SU-DHL-6 (cell line): ENCODE results near the gene ZNF134.

Experiments used
- H2AFZ ChIP-seq: fragments of 200-600 bp; sonication (generic); 2 replicates; pipeline ENCODE4 v1.6.1; 2014; ENCODE audit warnings: low read depth, mild to moderate bottlenecking, moderate library complexity, mixed read lengths, antibody characterized with exemption, low read length; ENCODE audit not compliant: severe bottlenecking
- H3F3A ChIP-seq: fragments of 200-600 bp; shearing (Covaris generic); 2 replicates; pipeline ENCODE4 v1.6.0; 2016; ENCODE audit warnings: antibody characterized with exemption, mild to moderate bottlenecking; ENCODE audit not compliant: insufficient read depth
- H3K27ac ChIP-seq: fragments of 200-600 bp; sonication (generic); 2 replicates; pipeline ENCODE4 v1.5.1; 2016; ENCODE audit warnings: low read depth, mild to moderate bottlenecking, low read length, moderate library complexity, mixed read lengths
- H3K27me3 ChIP-seq: fragments of 200-600 bp; sonication (generic), shearing (Covaris generic); 2 replicates; pipeline ENCODE4 v1.6.0; 2014; ENCODE audit warnings: mild to moderate bottlenecking, low read length
- H3K36me3 ChIP-seq: fragments of 200-600 bp; sonication (generic); 2 replicates; pipeline ENCODE4 v1.6.1; 2014; ENCODE audit warnings: mild to moderate bottlenecking, low read length, mixed read lengths
- H3K4me2 ChIP-seq: fragments of 300-600, 200-600 bp; shearing (Covaris generic), sonication (generic); 2 replicates; pipeline ENCODE4 v1.6.0; 2014; ENCODE audit warnings: low read length, low read depth, mild to moderate bottlenecking; ENCODE audit not compliant: poor library complexity, severe bottlenecking
- H3K4me3 ChIP-seq: fragments of 200-600 bp; sonication (generic); 2 replicates; pipeline ENCODE4 v1.5.1; 2014; ENCODE audit warnings: antibody characterized with exemption, low read length, mild to moderate bottlenecking, mixed read lengths; ENCODE audit not compliant: insufficient read depth, poor library complexity, severe bottlenecking
- H3K79me2 ChIP-seq: fragments of 200-600 bp; sonication (generic); 2 replicates; pipeline ENCODE4 v1.6.1; 2014; ENCODE audit warnings: mild to moderate bottlenecking, low read length, moderate library complexity; ENCODE audit not compliant: insufficient read depth
- H3K9ac ChIP-seq: fragments of 200-600 bp; sonication (generic); 2 replicates; pipeline ENCODE4 v1.7.0; 2014; ENCODE audit warnings: mild to moderate bottlenecking, low read length
- H3K9me2 ChIP-seq: fragments of 200-600 bp; sonication (generic); replicated peaks from 2 replicates; pipeline ENCODE4 v1.6.1; 2014; ENCODE audit warnings: low read length; ENCODE audit not compliant: insufficient read depth
- H3K9me3 ChIP-seq: fragments of 200-600 bp; sonication (generic); 2 replicates; pipeline ENCODE4 v1.6.1; 2014; ENCODE audit warnings: low read length, mixed read lengths; ENCODE audit not compliant: insufficient read depth
- H4K20me1 ChIP-seq: fragments of 200-600 bp; sonication (generic); 2 replicates; pipeline ENCODE4 v1.6.1; 2014; ENCODE audit warnings: low read depth, mild to moderate bottlenecking, antibody characterized with exemption, low read length, moderate library complexity, mixed read lengths
- EZH2phosphoT487 ChIP-seq: fragments of 200-600 bp; sonication (generic), shearing (Covaris generic); conservative IDR thresholded peaks from 2 replicates; pipeline ENCODE4 v1.6.1; 2018; ENCODE audit warnings: mild to moderate bottlenecking, antibody characterized with exemption, low read length, moderate library complexity, mixed read lengths
- TF ChIP-seq, protein P1 (sequence below): fragments of 200-600 bp; sonication (generic); IDR thresholded peaks from one replicate; pipeline ENCODE4 v1.5.1; 2017; ENCODE audit warnings: antibody characterized with exemption, mild to moderate bottlenecking, low read length, moderate library complexity; ENCODE audit not compliant: insufficient read depth, poor library complexity, severe bottlenecking

ZNF134 gene

GRCh38 chr19:57665261-57665806 is 51.3 kb downstream of the ZNF134 start:
- TF ChIP-seq, protein P1, sequence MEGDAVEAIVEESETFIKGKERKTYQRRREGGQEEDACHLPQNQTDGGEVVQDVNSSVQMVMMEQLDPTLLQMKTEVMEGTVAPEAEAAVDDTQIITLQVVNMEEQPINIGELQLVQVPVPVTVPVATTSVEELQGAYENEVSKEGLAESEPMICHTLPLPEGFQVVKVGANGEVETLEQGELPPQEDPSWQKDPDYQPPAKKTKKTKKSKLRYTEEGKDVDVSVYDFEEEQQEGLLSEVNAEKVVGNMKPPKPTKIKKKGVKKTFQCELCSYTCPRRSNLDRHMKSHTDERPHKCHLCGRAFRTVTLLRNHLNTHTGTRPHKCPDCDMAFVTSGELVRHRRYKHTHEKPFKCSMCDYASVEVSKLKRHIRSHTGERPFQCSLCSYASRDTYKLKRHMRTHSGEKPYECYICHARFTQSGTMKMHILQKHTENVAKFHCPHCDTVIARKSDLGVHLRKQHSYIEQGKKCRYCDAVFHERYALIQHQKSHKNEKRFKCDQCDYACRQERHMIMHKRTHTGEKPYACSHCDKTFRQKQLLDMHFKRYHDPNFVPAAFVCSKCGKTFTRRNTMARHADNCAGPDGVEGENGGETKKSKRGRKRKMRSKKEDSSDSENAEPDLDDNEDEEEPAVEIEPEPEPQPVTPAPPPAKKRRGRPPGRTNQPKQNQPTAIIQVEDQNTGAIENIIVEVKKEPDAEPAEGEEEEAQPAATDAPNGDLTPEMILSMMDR: no peak
- TF ChIP-seq EZH2phosphoT487: no peak
- no peak overlapping the region for H3K27ac ChIP-seq
- no peaks in the 10 kb centered on the region for H3K79me2 ChIP-seq
- no peaks in the 10 kb centered on the region for H3K27me3 ChIP-seq
- H3K9me3 ChIP-seq: no peaks in the 10 kb centered on the region
- H3K4me3 ChIP-seq: no peak overlapping the region
- H3F3A ChIP-seq: no peaks in the 10 kb centered on the region
- no peaks in the 10 kb centered on the region for H3K9me2 ChIP-seq
- H3K4me2 ChIP-seq: no peak overlapping the region
- H3K9ac ChIP-seq: no peak overlapping the region
- no peaks in the 10 kb centered on the region for H4K20me1 ChIP-seq
- no peaks in the 10 kb centered on the region for H3K36me3 ChIP-seq
- H2AFZ ChIP-seq: no peak overlapping the region

DNA sequence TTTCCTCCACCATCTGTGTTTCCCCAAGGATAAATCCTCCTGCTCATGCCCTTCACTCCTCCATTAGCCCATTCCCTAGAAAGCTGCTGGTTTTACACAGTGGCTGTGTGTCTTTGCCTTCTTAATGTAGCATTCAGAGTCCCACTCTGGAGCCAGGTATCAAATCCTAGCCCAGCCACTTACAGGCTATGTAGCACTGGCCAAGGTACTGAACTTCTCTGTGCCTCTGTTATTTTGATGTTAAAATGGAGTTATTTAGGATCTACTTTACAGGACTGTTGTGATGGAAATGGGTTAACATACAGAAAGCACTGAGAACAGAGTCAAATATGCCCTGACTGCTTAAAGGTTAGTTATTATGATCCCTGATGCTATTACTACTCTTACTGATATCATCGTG is 53.2 kb downstream of the ZNF134 start:
- H3K27me3 ChIP-seq: no peaks in the 10 kb centered on the region
- H3K9ac ChIP-seq: no peak overlapping the region
- H2AFZ ChIP-seq: no peak overlapping the region
- H3F3A ChIP-seq: no peaks in the 10 kb centered on the region
- no peaks in the 10 kb centered on the region for H3K9me3 ChIP-seq
- no peak overlapping the region for H3K4me3 ChIP-seq
- no peaks in the 10 kb centered on the region for H3K79me2 ChIP-seq
- TF ChIP-seq EZH2phosphoT487: no peak
- TF ChIP-seq, protein P1: no peak
- H3K4me2 ChIP-seq: no peak overlapping the region
- H3K36me3 ChIP-seq: no peaks in the 10 kb centered on the region
- no peaks in the 10 kb centered on the region for H4K20me1 ChIP-seq
- no peak overlapping the region for H3K27ac ChIP-seq
- no peaks in the 10 kb centered on the region for H3K9me2 ChIP-seq

DNA sequence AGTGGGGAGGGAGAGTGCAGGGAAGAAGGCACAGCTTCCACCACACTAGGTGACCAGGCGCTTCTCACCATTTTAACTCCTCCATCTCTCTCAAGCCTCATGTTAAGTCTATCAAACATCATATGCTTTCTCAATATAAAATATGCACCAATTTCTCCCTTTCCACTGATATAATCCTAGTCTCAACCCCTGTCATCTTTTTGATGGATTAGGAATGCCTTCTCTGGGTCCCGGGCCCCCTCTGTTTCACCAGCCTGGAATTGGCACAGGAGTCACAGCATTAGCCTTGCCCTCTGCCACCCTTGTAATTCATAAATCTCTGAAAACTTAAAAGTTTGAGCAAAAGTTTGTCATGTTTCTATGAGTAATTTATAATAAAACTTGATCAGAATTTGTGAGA is 54.6 kb downstream of the ZNF134 start, which contains the start of gene ZSCAN4:
Gene ZSCAN4 (plus strand): TSS at position 301 of the 400 bp plus-strand sequence. CDS start 7,211 bp downstream, outside the sequence.
- H3K4me3 ChIP-seq: no peak within 1 kb of the TSS

More for the DNA sequence above, 54.6 kb downstream of the ZNF134 start, which contains the start of gene ZSCAN4:
- Histone ChIP-seq H2AFZ (no peak within 1 kb of the TSS), H3K4me2 (no peak within 1 kb of the TSS), H3K36me3 (no peaks in the 10 kb centered on the region), H3K79me2 (no peaks in the 10 kb centered on the region), H3K27me3 (no peaks in the 10 kb centered on the region), H3K27ac (no peak within 1 kb of the TSS), H3K9me2 (no peaks in the 10 kb centered on the region), H4K20me1 (no peaks in the 10 kb centered on the region), H3K9me3 (no peaks in the 10 kb centered on the region), H3F3A (no peaks in the 10 kb centered on the region), H3K9ac (no peak within 1 kb of the TSS)
- TF ChIP-seq, protein P1: no peak
- TF ChIP-seq EZH2phosphoT487: no peak
